AG09319 (cell line): ENCODE data around the gene MMAB.

ENCODE experiments used
- DNase-seq: peaks from one replicate; pipeline ENCODE4 v3.0.0-alpha.2; 2010; ENCODE audit warnings: low read depth; ENCODE audit errors: extremely low read depth
- TF ChIP-seq, protein P1 (sequence below): IDR thresholded peaks from 2 replicates; pipeline ENCODE4 v1.5.1; 2011; ENCODE audit warnings: low read depth, mild to moderate bottlenecking, inconsistent platforms, low read length, moderate library complexity

MMAB gene

GRCh38 chr12:109577311-109577710, 4.0 kb upstream of the MMAB start:
- DNase-seq, result no peak
- TF ChIP-seq, protein P1, sequence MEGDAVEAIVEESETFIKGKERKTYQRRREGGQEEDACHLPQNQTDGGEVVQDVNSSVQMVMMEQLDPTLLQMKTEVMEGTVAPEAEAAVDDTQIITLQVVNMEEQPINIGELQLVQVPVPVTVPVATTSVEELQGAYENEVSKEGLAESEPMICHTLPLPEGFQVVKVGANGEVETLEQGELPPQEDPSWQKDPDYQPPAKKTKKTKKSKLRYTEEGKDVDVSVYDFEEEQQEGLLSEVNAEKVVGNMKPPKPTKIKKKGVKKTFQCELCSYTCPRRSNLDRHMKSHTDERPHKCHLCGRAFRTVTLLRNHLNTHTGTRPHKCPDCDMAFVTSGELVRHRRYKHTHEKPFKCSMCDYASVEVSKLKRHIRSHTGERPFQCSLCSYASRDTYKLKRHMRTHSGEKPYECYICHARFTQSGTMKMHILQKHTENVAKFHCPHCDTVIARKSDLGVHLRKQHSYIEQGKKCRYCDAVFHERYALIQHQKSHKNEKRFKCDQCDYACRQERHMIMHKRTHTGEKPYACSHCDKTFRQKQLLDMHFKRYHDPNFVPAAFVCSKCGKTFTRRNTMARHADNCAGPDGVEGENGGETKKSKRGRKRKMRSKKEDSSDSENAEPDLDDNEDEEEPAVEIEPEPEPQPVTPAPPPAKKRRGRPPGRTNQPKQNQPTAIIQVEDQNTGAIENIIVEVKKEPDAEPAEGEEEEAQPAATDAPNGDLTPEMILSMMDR, result no peak

GRCh38 chr12:109575683-109576082, 2.4 kb upstream of the MMAB start:
- no peak for DNase-seq
- TF ChIP-seq, protein P1, result no peak

- TF ChIP-seq, protein P1, result no peak
- DNase-seq, result no peak
Observed at GRCh38 chr12:109573914-109574244, 575 bp upstream of the MMAB start.

- TF ChIP-seq, protein P1, result no peak
- DNase-seq, result no peak
Observed at GRCh38 chr12:109572506-109572845, 828 bp downstream of the MMAB start.

- no peak for DNase-seq
- TF ChIP-seq, protein P1, result no peak
Observed at GRCh38 chr12:109571773-109572505, 1.4 kb downstream of the MMAB start.

DNA sequence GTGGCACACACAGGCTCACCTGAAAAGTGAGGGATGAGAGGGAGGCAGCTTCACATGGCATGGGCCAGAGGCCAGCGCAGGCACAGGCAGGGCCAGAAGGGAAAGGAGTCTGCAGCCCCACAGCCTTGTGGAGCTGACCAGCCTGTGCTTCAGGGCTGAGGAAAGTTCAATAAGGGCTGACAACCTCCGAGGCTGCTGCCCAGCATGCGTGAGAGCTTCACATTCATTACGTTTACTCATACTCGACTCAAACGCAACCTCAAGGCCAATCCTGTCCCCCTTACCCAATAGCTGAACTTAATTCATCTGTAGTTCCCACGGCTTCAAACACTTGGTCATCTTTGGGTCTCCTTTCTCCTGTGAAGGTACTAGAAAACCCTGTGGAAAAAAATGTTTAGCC, 4.8 kb downstream of the MMAB start:
- TF ChIP-seq, protein P1, result no peak
- DNase-seq, result no peak

DNA sequence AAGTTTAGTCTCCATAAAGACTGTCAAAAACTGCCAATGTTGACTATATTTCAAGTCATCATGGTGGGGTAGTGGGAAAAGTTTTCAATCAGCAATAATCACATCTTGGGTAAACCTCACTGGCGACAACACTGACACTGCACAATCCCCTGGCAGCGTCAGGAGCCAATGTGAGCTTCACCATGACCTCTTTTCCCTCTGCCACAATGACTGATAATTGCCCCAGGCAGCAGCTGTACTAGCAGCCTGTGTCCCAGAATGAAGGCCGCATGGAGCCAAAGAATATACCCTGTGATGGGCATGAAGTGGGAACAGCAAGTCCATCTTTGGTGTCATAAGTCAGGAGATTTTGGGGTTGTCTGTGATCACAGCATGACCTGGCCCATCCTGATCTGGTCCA, 5.3 kb downstream of the MMAB start:
- TF ChIP-seq, protein P1, result no peak
- no peak for DNase-seq
